Stimulated activated CD4-positive, alpha-beta T cell treated with anti-CD3 and anti-CD28 coated beads, Interleukin-2, amount 100 ng/mL, for 4 hours (primary cell): Measurements from ENCODE around the gene TNFRSF4.

Experiments used
- DNase-seq: peaks from one replicate; pipeline ENCODE4 v3.0.0-alpha.2; 2020; ENCODE audit warnings: low read depth

TNFRSF4 gene

DNA sequence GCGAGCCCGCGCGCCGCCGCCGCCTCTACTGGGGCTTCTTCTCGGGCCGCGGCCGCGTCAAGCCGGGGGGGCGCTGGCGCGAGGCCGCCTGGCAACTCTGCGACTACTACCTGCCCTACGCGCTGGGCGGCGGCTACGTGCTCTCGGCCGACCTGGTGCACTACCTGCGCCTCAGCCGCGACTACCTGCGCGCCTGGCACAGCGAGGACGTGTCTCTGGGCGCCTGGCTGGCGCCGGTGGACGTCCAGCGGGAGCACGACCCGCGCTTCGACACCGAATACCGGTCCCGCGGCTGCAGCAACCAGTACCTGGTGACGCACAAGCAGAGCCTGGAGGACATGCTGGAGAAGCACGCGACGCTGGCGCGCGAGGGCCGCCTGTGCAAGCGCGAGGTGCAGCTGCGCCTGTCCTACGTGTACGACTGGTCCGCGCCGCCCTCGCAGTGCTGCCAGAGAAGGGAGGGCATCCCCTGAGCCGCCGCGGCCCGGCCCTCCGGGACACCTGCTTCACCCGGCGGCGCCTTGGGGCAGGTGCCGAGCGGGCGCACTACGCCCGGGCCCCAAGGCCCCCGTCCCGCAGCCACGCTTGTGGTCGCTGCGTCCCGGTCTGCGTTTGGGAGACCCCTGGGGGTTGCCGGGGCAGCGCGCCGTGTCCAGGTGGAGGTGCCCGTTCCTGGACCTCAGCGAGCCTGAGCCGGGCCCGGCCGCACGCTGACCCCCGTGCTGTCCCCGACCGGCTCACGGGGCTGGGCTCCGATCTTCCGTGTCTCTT, 19.0 kb upstream of the TNFRSF4 start:
- DNase-seq = no peak

- peak; percentile 47 for DNase-seq
Measured at GRCh38 chr1:1232208-1232795, 18.3 kb upstream of the TNFRSF4 start, which contains the start of gene B3GALT6. TSS of gene B3GALT6 (plus strand) at chr1:1232237. CDS start at chr1:1232279, 42 bp downstream.

DNA sequence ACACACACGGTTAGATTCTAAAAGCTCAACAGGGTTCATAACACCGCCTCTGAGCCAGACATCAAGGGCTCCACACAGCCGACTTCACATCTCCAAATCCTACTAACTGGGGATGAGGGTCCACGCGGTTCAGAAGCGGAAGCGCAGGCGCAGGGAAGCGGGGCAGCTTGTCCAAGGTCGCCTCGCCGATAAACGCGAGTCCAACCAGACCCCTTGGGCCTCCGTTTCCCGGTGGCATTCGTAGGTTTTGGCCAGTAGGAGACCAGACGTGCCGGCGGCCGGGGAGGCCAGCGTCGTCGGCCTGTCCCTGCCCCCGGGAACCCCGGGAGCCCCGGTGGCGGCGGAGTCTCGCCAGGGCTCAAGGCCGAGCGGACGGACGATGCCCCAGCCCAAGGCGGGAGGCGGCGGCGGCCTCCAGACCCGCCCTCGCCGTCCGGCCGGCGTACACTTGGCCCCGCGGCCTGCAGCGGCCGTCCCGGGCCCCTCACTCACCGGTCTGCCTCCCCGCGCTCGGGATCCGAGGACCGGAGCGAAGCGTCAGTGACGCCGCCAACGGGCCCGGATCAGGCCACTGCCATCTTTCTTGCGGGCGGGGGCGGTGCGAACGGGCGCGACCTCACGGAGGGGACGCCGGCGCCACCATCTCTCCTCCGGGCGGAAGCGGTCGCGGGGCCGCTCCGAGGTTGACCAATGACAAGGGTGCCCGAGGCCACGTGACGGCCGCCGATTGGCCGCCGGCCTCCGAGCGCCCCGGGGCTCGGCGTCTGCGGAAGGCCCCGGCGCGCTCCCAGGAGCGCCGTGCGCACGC, 17.7 kb upstream of the TNFRSF4 start, which contains the start of gene SDF4:
Gene SDF4, minus strand, starts transcription at position 602 of the 808 bp plus-strand sequence. CDS start 3,229 bp downstream, outside the sequence.
- DNase-seq = peak; percentile 96

GRCh38 chr1:1230656-1231399, 16.9 kb upstream of the TNFRSF4 start:
- no peak for DNase-seq

DNA sequence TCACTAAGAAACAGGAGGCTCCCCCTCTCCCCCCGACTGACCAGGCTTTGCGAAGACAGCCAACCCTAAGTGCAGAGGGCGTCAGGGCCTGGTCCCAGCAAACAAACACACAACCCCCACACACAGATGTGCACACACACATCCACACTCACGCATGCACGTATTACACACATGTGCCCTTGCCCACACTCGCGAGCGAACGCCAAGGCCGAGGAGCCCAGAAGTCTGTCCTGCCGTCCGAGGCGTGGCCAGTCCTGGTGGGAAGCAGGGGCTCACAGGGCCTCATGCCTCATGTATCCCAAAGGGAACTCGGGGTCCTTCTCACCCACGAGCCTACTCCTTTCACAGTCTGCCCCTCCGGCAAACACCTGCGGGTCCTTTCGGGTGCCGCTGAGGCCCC, 15.8 kb upstream of the TNFRSF4 start:
- DNase-seq = no peak

GRCh38 chr1:1228596-1229321, 14.8 kb upstream of the TNFRSF4 start:
- no peak for DNase-seq

DNA sequence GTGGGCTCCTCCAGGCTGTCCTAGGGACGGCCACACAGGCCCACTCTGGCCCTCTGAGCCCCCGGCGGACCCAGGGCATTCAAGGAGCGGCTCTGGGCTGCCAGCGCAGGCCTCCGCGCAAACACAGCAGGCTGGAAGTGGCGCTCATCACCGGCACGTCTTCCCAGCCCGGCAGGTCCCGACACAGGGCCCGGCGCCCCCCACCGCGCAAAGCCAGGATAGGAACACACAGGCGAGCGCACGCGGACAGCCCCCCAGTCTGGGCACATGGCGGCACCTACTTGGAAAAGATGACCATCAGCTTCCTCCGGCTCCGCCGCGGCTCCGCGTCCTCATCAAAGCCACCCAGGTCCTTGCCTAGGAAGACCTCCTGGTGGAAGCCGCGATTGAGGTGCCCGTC, 14.2 kb upstream of the TNFRSF4 start:
- DNase-seq = no peak

DNA sequence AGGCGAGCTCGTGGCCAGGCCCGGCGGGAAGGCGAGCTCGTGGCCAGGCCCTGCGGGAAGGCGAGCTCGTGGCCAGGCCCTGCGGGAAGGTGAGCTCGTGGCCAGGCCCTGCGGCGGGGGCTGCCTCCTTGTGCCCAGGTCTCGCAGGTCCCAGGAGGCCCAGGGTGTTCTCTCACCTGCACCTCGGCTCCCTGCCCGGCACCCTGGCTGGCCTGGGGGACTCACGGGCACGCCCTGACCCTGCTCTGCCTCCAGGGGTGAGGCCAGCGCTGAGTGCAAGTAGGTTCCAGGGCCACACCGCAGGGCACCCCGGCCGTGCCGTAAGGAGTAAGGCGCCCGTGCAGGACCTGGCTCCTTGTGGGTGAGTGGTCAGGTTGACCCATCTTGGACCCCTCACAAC, 13.4 kb upstream of the TNFRSF4 start:
- DNase-seq = no peak

GRCh38 chr1:1226566-1227362, 12.8 kb upstream of the TNFRSF4 start:
- DNase-seq = no peak

DNA sequence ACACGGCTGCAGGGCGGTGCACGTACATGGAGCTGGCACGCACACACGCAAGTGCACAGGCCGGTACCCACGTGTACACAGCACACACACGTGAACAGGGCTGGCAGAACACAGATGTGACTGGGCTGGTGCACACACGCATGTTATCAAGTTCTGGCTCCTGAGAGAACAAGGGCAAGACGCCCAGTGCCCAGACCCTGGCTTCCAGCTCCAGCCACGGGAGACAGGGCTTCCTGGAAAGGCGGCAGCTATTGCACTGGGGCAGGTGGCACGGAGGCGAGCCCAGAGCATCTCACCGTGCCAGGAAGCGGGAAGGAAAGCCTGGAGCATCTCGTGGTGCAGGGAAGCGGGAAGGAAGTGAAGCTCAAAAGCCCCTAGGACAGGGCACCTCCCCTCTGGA, 12.0 kb upstream of the TNFRSF4 start:
- no peak for DNase-seq

DNA sequence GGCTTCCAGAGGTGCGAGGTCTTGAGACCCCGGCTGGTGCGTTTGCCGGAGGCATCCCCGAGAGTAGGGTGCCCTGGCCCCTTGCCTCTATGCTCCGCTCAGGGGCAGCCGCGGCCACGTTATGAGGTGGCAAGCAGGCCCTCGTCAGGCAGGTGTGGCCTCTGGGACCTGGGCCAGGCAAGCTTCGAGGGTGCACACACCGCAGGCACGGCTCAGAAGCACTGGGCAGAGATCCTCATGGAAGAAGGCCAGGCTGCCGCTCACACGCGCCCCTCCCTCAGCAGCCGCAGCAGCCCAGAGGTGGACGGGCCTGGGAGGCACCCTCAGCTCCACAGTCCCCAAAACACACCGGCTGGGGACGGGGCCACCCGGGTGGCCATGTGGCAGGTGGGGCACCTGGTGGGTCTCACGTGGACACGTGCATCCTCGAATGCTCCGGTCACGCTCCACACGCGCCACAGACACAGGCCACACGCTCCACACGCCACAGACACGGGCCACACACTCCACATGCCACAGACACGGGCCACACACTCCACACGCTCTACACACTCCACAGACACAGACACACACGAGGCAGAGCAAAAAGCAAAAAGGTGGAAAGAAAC, 11.4 kb upstream of the TNFRSF4 start:
- no peak for DNase-seq

- DNase-seq = no peak
Measured at GRCh38 chr1:1223891-1224290, 9.9 kb upstream of the TNFRSF4 start.

DNA sequence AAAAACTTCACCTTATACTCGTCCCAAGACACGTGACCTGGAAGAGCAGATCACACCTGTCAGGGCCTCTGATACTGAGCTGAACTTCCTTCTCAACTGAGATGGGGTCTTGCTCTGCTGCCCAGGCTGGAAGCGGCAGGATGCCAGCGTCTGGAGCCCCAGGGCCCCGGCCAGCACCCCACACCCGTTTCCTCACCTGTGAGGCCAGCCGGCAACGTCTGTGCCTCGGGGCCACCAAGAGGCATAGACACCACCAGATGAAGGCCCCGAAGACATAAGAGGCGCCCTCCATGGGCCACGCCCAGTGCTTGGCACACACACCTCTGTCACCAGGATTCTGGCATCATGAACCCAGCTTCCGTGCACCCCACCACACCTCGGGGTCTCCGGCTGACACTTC, 9.4 kb upstream of the TNFRSF4 start:
- no peak for DNase-seq

GRCh38 chr1:1222575-1223225, 8.7 kb upstream of the TNFRSF4 start:
- DNase-seq = no peak

DNA sequence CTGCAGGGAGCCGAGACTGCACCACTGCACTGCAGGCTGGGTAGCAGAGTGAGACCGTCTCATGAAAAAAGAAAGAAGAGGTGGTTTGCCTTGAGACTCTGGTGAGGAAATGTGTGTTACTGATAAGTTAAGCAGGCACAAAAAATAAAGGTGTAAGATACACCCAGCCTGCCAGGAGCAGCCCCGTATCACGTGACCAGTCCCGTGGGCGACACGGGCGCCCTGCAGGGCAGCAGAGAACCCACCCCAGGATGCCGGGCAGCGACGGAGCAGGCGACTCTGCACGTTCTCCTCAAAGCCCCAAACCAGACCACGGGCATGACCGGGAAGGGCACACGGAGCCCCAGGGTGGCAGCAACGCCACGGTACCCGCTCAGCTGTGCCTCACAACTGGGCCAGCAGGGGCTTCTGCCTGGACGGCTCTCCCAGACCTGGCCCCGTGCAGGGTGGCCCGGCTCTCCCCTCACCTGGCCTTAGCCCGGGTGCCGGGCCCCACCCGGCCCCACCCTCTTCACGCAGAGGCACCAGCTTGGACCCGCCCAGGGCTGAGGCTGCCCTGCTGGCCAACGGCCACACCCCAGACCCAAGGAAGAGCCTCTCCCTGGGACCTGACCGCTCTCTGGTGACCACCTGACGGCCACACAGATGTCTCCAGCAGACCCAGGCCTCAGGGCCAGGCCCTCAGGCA, 8.1 kb upstream of the TNFRSF4 start:
- DNase-seq = no peak

GRCh38 chr1:1220197-1220596, 6.2 kb upstream of the TNFRSF4 start:
- no peak for DNase-seq

GRCh38 chr1:1219341-1219740, 5.4 kb upstream of the TNFRSF4 start:
- DNase-seq = peak; percentile 45

DNA sequence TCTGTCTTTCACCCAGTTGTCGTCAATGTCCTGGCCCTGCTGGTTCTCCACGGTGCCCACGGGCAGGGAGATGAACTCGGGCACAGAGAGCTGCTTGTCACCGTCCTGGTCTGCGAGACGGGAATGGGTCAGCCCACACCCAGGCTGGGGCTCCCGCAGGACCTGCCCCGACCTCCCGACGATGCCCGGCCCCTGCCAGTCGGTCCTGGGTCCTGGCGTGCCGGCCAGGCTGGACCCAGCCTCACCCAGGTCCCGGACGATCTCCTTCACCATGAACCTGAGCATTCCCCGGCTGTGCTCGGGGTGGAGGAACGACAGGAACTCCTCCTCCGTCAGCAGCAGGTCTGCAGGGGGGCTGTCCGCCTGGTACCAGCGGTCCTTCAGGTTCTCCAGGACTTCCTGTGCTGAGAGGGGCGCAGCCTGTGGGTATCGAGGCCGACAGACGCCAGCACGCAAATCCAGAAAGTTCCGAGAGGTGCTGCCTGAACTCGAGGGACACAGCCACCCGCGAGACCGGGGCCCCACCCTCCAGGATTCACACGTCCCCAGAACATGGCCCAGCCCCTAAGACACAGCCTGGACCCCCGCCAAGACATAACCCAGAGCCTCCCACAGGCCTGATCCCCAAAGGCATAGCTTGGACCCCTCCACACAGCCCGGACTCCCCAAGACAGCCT, 4.7 kb upstream of the TNFRSF4 start:
- DNase-seq = no peak
